GM12878 (cell line): ENCODE measurements around the gene METTL27. TPM values are rescaled to one million over a fixed set of nuclear protein-coding genes. Genes with fewer than 3 reads are reported as not detected.

Source experiments
- ATAC-seq: fragments of 200-7000 bp; cut with Tn5 transposase; 3 replicates; pipeline ENCODE4 v1.9.1; 2020; ENCODE audit warnings: mild to moderate bottlenecking, moderate library complexity
- BruUV-seq: library from RNA; stranded (reverse); fragments of 400-500 nt; replicated peaks from 2 replicates; lab custom pipeline; 2021; lab: Mats Ljungman, UMichigan
- CTCF ChIA-PET: fragments of 300-600 bp; sonication (Branson Sonifier 250); formaldehyde crosslinking; extraction: SDS; loops from one replicate; lab custom pipeline; 2021; ENCODE audit warnings: inconsistent platforms; lab: Yijun Ruan, JAX
- POLR2A ChIA-PET: fragments of 350-600 bp; formaldehyde crosslinking; extraction: SDS; loops from one replicate; lab custom pipeline; 2021; ENCODE audit warnings: inconsistent platforms; lab: Charles Lee
- RAD21 ChIA-PET: fragments of 300-600 bp; sonication (Branson Sonifier 250); formaldehyde crosslinking; loops from one replicate; lab custom pipeline; 2023; ENCODE audit warnings: antibody characterized with exemption; ENCODE audit not compliant: unreplicated experiment; lab: Charles Lee
- SMC1A ChIA-PET: fragments of 300-600 bp; sonication (Branson Sonifier 250); formaldehyde crosslinking; loops from one replicate; lab custom pipeline; 2023; ENCODE audit not compliant: unreplicated experiment, uncharacterized antibody; lab: Charles Lee
- DNase-seq: peaks from one replicate; pipeline ENCODE4 v3.0.0-alpha.2; 2011; ENCODE audit warnings: low read depth, low spot score
- FAIRE-seq: peaks from 3 replicates; lab custom pipeline; 2011; peaks lifted over from hg19 to GRCh38; lab: Jason Lieb, UNC
- H2AFZ ChIP-seq: 2 replicates; pipeline ENCODE4 v1.6.0; 2011; ENCODE audit warnings: low read depth, low read length, control low read depth; ENCODE audit not compliant: control insufficient read depth
- H3K27ac ChIP-seq: 2 replicates; pipeline ENCODE4 v1.5.1; 2011; ENCODE audit warnings: control low read depth; ENCODE audit not compliant: control insufficient read depth, insufficient read depth
- H3K27me3 ChIP-seq, 2 experiments: replicated peaks in 1 of 2; 2 replicates each; pipeline versions ENCODE4 v1.6.0 to v1.6.1; 2011; ENCODE audit warnings: low read length in 1 of 2; ENCODE audit not compliant: control insufficient read depth in 2 of 2, insufficient read depth in 2 of 2
- H3K36me3 ChIP-seq, 2 experiments: 2 replicates each; pipeline ENCODE4 v1.5.1; 2011; ENCODE audit warnings: low read length in 1 of 2; ENCODE audit not compliant: control insufficient read depth in 2 of 2, insufficient read depth in 2 of 2
- H3K4me1 ChIP-seq: 2 replicates; pipeline ENCODE4 v1.6.1; 2011; ENCODE audit warnings: mild to moderate bottlenecking, low read length, moderate library complexity, mixed read lengths; ENCODE audit not compliant: control insufficient read depth, insufficient read depth
- H3K4me2 ChIP-seq: 2 replicates; pipeline ENCODE4 v1.6.0; 2011; ENCODE audit warnings: control low read depth; ENCODE audit not compliant: control insufficient read depth, insufficient read depth
- H3K4me3 ChIP-seq: fragments of 200-600 bp; sonication (generic); 2 replicates; pipeline ENCODE4 v1.5.1; 2016
- H3K79me2 ChIP-seq: 2 replicates; pipeline ENCODE4 v1.6.0; 2011; ENCODE audit warnings: low read length; ENCODE audit not compliant: control insufficient read depth, insufficient read depth
- H3K9ac ChIP-seq: 2 replicates; pipeline ENCODE4 v1.8.0; 2011; ENCODE audit warnings: low read length, control low read depth, mixed read lengths; ENCODE audit not compliant: control insufficient read depth, insufficient read depth
- H3K9me3 ChIP-seq: replicated peaks from 3 replicates; pipeline ENCODE4 v1.5.1; 2011; ENCODE audit warnings: mild to moderate bottlenecking, low read length; ENCODE audit not compliant: control insufficient read depth, insufficient read depth
- H4K20me1 ChIP-seq: 2 replicates; pipeline ENCODE4 v1.6.0; 2011; ENCODE audit not compliant: control insufficient read depth, insufficient read depth
- BHLHE40 ChIP-seq, 2 experiments: fragments of 450-650 bp in 1 of 2; IDR thresholded peaks; 2 replicates each; pipeline ENCODE4 v1.6.1; 2011 to 2017; ENCODE audit warnings: low read depth in 2 of 2, borderline replicate concordance in 1 of 2, improper control_type of control experiment in 1 of 2, low read length in 1 of 2, mild to moderate bottlenecking in 1 of 2
- CHD1 ChIP-seq: IDR thresholded peaks from 2 replicates; pipeline ENCODE4 v1.6.1; 2012; ENCODE audit warnings: low read depth, low read length, improper control_type of control experiment
- CHD4 ChIP-seq: fragments of 200-600 bp; sonication (generic); IDR thresholded peaks from 2 replicates; pipeline ENCODE4 v1.6.1; 2016; ENCODE audit warnings: mild to moderate bottlenecking
- E2F4 ChIP-seq: IDR thresholded peaks from 2 replicates; pipeline ENCODE4 v1.6.1; 2012; ENCODE audit warnings: low read depth, low read length, improper control_type of control experiment
- E4F1 ChIP-seq: fragments of 450-650 bp; IDR thresholded peaks from 2 replicates; pipeline ENCODE4 v1.6.1; 2018; ENCODE audit warnings: borderline replicate concordance, mild to moderate bottlenecking; ENCODE audit not compliant: partially characterized antibody
- EGR1 ChIP-seq, 2 experiments: IDR thresholded peaks; 1 replicate in 1 of 2; 2 replicates in 1 of 2; pipeline ENCODE4 v1.6.1; 2011 to 2012; ENCODE audit warnings: low read depth in 2 of 2, low read length in 2 of 2, borderline replicate concordance in 1 of 2, mild to moderate bottlenecking in 1 of 2, moderate library complexity in 1 of 2
- MXI1 ChIP-seq: fragments of 150-350 bp; IDR thresholded peaks from 2 replicates; pipeline ENCODE4 v1.6.1; 2011; ENCODE audit warnings: low read depth, mild to moderate bottlenecking, inconsistent platforms, low read length, improper control_type of control experiment
- NBN ChIP-seq: fragments of 450-650 bp; IDR thresholded peaks from 2 replicates; pipeline ENCODE4 v1.6.1; 2016
- NFIC ChIP-seq: IDR thresholded peaks from 2 replicates; pipeline ENCODE4 v1.6.1; 2012; ENCODE audit warnings: low read depth, mild to moderate bottlenecking, inconsistent platforms, low read length, moderate library complexity
- NR2C2 ChIP-seq: IDR thresholded peaks from 2 replicates; pipeline ENCODE4 v1.6.1; 2011; ENCODE audit warnings: borderline replicate concordance, low read depth; ENCODE audit not compliant: control insufficient read depth, insufficient read length
- PKNOX1 ChIP-seq: fragments of 450-650 bp; IDR thresholded peaks from 2 replicates; pipeline ENCODE4 v1.6.1; 2016; ENCODE audit warnings: mild to moderate bottlenecking
- PRDM15 ChIP-seq: fragments of 450-650 bp; formaldehyde crosslinking; IDR thresholded peaks from 2 replicates; pipeline ENCODE4 v1.4.0; 2020; ENCODE audit warnings: mild to moderate bottlenecking, moderate library complexity
- STAT1 ChIP-seq: fragments of 450-650 bp; conservative IDR thresholded peaks from 2 replicates; pipeline ENCODE4 v1.6.1; 2014; ENCODE audit warnings: antibody characterized with exemption, mild to moderate bottlenecking
- ZSCAN29 ChIP-seq: fragments of 450-650 bp; IDR thresholded peaks from 2 replicates; pipeline ENCODE4 v1.6.1; 2017; ENCODE audit warnings: mild to moderate bottlenecking, moderate library complexity
- ZZZ3 ChIP-seq: IDR thresholded peaks from 2 replicates; pipeline ENCODE4 v1.6.1; 2011; ENCODE audit warnings: low read depth; ENCODE audit not compliant: control insufficient read depth, insufficient read length
- WGBS: methylation state at CpG from one replicate; pipeline ENCODE4 v1.1.6; 2016; ENCODE audit warnings: low lambda C conversion rate; ENCODE audit not compliant: insufficient replicate concordance, insufficient coverage; ENCODE audit errors: missing lambda C conversion rate; 5-methylcytosine and 5-hydroxymethylcytosine counted together
- in situ Hi-C: fragments of 300-500 bp; cut with MboI; formaldehyde crosslinking; loops from 9 replicates; pipeline ENCODE4 v1.14.3; 2018; ENCODE audit warnings: mixed read lengths
- intact Hi-C: fragments of 100-400 bp; cut with micrococcal nuclease; formaldehyde crosslinking; loops from one replicate; pipeline ENCODE4 v1.14.2; 2022; ENCODE audit not compliant: unreplicated experiment
- polyA plus RNA-seq, 11 experiments: library from polyadenylated mRNA; depleted of rRNA in 4 of 11; unstranded in 6 of 11; stranded (reverse) in 5 of 11; fragments of >200 nt; fragmentation: Nextera tagmentation in 4 of 11; fragmentation: Illumina TruSeq in 1 of 11; extraction: Ambion mirVana in 4 of 11; extraction: Trizol in 1 of 11; gene quantifications; 1 replicate in 1 of 11; 2 replicates in 10 of 11; pipeline versions ENCODE4 v1.2.1 to v1.2.3, GENCODE V29; 2011 to 2016; ENCODE audit warnings: inconsistent platforms in 2 of 11, missing spikeins in 2 of 11, low read depth in 1 of 11
- total RNA-seq, 4 experiments: library from RNA; depleted of rRNA in 3 of 4; stranded (reverse); fragments of >200 nt in 3 of 4; fragmentation: Illumina TruSeq in 1 of 4; extraction: Trizol in 1 of 4; gene quantifications; 2 replicates each; pipeline versions ENCODE4 v1.2.1 to v1.2.3, GENCODE V29; 2013 to 2021

Gene METTL27
- total and polyA plus RNA-seq, 10 of the 15 experiments (the other 5 are each of a cell fraction or from before 2014, with no cell fraction given) = 0.10 to 3.4 (median 0.68) TPM

- Histone ChIP-seq H3K9me3 (no peaks in the 10 kb centered on the region), H4K20me1 (no peaks in the 10 kb centered on the region), H3K4me3 (no peak overlapping the region), H3K9ac (no peak overlapping the region), H3K79me2 (no peaks in the 10 kb centered on the region), H2AFZ (no peak overlapping the region), H3K27me3 (no peaks in the 10 kb centered on the region; a peak in 2 of 4 replicates), H3K4me1 (no peaks in the 10 kb centered on the region), H3K36me3 (no peaks in the 10 kb centered on the region), H3K4me2 (no peak overlapping the region), H3K27ac (no peak overlapping the region)
- 43% methylated on average over 18 of the region's 18 CpGs for WGBS
- POLR2A ChIA-PET = no interaction called here
- RAD21 ChIA-PET = interaction anchor here (0.6 kb wide), 1 partner anchor 142 kb away, joined by 3 read pairs; the partner anchor contains the start of gene ABHD11
- ATAC-seq (no peak), DNase-seq (no peak), FAIRE-seq (no peak)
- CTCF ChIA-PET = interaction anchor here (1.0 kb wide), 1 partner anchor 99 kb away, joined by 3 read pairs; no protein-coding TSS in a partner anchor
- SMC1A ChIA-PET = no interaction called here
- in situ Hi-C loops = no loop called here
- intact Hi-C loops = no loop called here
- BruUV-seq = no TSS peak
- no peak for TF ChIP-seq ZZZ3
- TF ChIP-seq STAT1 = no peak
- no peak for TF ChIP-seq ZSCAN29
- no peak for TF ChIP-seq CHD1
- TF ChIP-seq EGR1 (IDR thresholded peaks at IDR 0.05; ENCODE audit: borderline replicate concordance in 1 of 2, low read depth in 2 of 2, low read length in 2 of 2) = no peak
- no peak for TF ChIP-seq BHLHE40 (IDR thresholded peaks at IDR 0.05; ENCODE audit: borderline replicate concordance in 1 of 2, low read depth in 2 of 2, low read length in 1 of 2)
- TF ChIP-seq CHD4 = no peak
- no peak for TF ChIP-seq PRDM15
- no peak for TF ChIP-seq NR2C2
- no peak for TF ChIP-seq NFIC
- no peak for TF ChIP-seq E4F1
- TF ChIP-seq MXI1 = no peak
- TF ChIP-seq PKNOX1 = no peak
- no peak for TF ChIP-seq E2F4
- no peak for TF ChIP-seq NBN
Measured at GRCh38 chr7:73879977-73880681, 37.8 kb upstream of the METTL27 start.
